ENCODE results near the gene SCAMP3.

DNA sequence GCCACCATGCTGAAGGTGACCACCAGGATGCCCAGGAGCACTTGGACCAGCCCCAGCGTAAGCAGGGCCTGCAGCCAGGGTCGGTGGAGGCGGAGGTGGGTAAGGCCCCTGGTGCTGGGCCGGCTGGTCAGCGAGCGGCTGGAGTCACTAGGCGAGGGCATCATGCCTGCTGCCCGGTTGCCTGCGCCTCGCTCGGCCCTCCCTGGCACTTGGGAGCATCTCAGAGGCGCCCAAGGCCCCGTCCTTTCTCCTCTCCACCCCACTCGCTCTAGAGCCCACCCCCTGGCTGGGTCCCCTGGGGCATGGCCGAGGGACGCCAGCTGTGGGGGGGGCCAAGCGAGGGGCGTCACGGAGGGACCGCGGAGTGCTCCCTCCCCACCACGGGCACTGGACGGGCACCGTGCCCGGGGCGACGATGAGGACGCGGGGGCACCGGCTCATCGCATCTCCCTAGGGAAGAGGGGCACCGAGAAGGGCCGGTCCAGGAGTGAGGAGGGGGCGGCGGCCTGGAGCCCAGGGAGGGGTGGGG, 7.4 kb downstream of the SCAMP3 start:
- TF ChIP-seq, protein P1, sequence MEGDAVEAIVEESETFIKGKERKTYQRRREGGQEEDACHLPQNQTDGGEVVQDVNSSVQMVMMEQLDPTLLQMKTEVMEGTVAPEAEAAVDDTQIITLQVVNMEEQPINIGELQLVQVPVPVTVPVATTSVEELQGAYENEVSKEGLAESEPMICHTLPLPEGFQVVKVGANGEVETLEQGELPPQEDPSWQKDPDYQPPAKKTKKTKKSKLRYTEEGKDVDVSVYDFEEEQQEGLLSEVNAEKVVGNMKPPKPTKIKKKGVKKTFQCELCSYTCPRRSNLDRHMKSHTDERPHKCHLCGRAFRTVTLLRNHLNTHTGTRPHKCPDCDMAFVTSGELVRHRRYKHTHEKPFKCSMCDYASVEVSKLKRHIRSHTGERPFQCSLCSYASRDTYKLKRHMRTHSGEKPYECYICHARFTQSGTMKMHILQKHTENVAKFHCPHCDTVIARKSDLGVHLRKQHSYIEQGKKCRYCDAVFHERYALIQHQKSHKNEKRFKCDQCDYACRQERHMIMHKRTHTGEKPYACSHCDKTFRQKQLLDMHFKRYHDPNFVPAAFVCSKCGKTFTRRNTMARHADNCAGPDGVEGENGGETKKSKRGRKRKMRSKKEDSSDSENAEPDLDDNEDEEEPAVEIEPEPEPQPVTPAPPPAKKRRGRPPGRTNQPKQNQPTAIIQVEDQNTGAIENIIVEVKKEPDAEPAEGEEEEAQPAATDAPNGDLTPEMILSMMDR (conservative IDR thresholded peaks at IDR 0.05; ENCODE audit: low read depth, low read length): no peak
- no peak for TF ChIP-seq POLR2A (IDR thresholded peaks at IDR 0.05; ENCODE audit: low read depth, low read length)
- TF ChIP-seq SMC3 (IDR thresholded peaks at IDR 0.05; ENCODE audit: low read depth, low read length): no peak
- TF ChIP-seq MAFK (IDR thresholded peaks at IDR 0.05; ENCODE audit: low read depth, low read length): no peak
- TF ChIP-seq MXI1 (IDR thresholded peaks at IDR 0.05; ENCODE audit: borderline replicate concordance, low read depth, low read length): no peak
- no peak for TF ChIP-seq CEBPB (IDR thresholded peaks at IDR 0.05; ENCODE audit: low read depth, low read length)
- TF ChIP-seq MAZ (IDR thresholded peaks at IDR 0.05; ENCODE audit: borderline replicate concordance, low read depth, low read length): no peak; the same call in 1 of the 2 replicates
- TF ChIP-seq, protein P2, sequence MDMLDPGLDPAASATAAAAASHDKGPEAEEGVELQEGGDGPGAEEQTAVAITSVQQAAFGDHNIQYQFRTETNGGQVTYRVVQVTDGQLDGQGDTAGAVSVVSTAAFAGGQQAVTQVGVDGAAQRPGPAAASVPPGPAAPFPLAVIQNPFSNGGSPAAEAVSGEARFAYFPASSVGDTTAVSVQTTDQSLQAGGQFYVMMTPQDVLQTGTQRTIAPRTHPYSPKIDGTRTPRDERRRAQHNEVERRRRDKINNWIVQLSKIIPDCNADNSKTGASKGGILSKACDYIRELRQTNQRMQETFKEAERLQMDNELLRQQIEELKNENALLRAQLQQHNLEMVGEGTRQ (IDR thresholded peaks at IDR 0.05; ENCODE audit: low read depth, low read length): no peak
- TF ChIP-seq FOS (IDR thresholded peaks at IDR 0.05; ENCODE audit: low read depth, low read length): no peak
- TF ChIP-seq RCOR1 (IDR thresholded peaks at IDR 0.05; ENCODE audit: insufficient replicate concordance, low read length): no peak
